CD14-positive monocyte (primary cell): ENCODE data around the gene SMYD4. TPM values are rescaled to one million over a fixed set of nuclear protein-coding genes. Genes with fewer than 3 reads are reported as not detected.
A peak's percentile ranks its signal among the peaks of the same experiment; 100 is the strongest.

Experiments
- DNase-seq, 3 donors: peaks; one replicate each; pipeline ENCODE4 v3.0.0-alpha.2; 2011 to 2022
- H2AFZ ChIP-seq: 2 replicates; pipeline ENCODE4 v1.6.0; 2012; ENCODE audit warnings: mild to moderate bottlenecking, low read depth, low read length, inconsistent platforms; ENCODE audit not compliant: insufficient read depth, poor library complexity, severe bottlenecking
- H3K27ac ChIP-seq, 2 donors: 1 replicate in 1 of 2; 2 replicates in 1 of 2; pipeline ENCODE4 v1.5.1; 2012 to 2013; ENCODE audit warnings: low read length in 2 of 2, control low read depth in 1 of 2, inconsistent platforms in 1 of 2, low read depth in 1 of 2, mild to moderate bottlenecking in 1 of 2
- H3K27me3 ChIP-seq, 2 donors: one replicate each; pipeline versions ENCODE4 v1.6.0 to v1.6.1; 2011 to 2013; ENCODE audit warnings: low read length in 2 of 2; ENCODE audit not compliant: control insufficient read depth in 2 of 2, insufficient read depth in 2 of 2
- H3K36me3 ChIP-seq, 2 donors: replicated peaks in 1 of 2; 1 replicate in 1 of 2; 2 replicates in 1 of 2; pipeline versions ENCODE4 v1.5.1 to v1.6.1; 2012 to 2013; ENCODE audit warnings: low read length in 2 of 2, control low read depth in 1 of 2, inconsistent platforms in 1 of 2, mild to moderate bottlenecking in 1 of 2; ENCODE audit not compliant: insufficient read depth in 2 of 2, control insufficient read depth in 1 of 2
- H3K4me1 ChIP-seq, 2 donors: 1 replicate in 1 of 2; 2 replicates in 1 of 2; pipeline versions ENCODE4 v1.5.1 to v1.6.1; 2012 to 2013; ENCODE audit warnings: low read length in 2 of 2, control low read depth in 1 of 2, inconsistent platforms in 1 of 2, mild to moderate bottlenecking in 1 of 2, moderate library complexity in 1 of 2; ENCODE audit not compliant: insufficient read depth in 2 of 2, control insufficient read depth in 1 of 2
- H3K4me2 ChIP-seq: replicated peaks from 2 replicates; pipeline ENCODE3; 2012; ENCODE audit warnings: low read length, moderate library complexity, mild to moderate bottlenecking; ENCODE audit not compliant: poor library complexity, severe bottlenecking; ENCODE audit errors: extremely low read depth
- H3K4me3 ChIP-seq, 3 experiments: fragments of 200-600 bp in 1 of 3; sonication (generic) in 1 of 3; replicated peaks in 1 of 3; 1 replicate in 2 of 3; 2 replicates in 1 of 3; pipeline ENCODE4 v1.5.1; 2011 to 2013; ENCODE audit warnings: low read length in 3 of 3, mild to moderate bottlenecking in 3 of 3, control low read depth in 2 of 3, low read depth in 2 of 3, inconsistent platforms in 1 of 3, moderate library complexity in 1 of 3
- H3K79me2 ChIP-seq: 2 replicates; pipeline ENCODE4 v1.6.0; 2012; ENCODE audit warnings: mild to moderate bottlenecking, control low read depth, inconsistent platforms, low read length, moderate library complexity; ENCODE audit not compliant: insufficient read depth
- H3K9ac ChIP-seq: 2 replicates; pipeline ENCODE4 v1.6.0; 2017; ENCODE audit warnings: low read length, mild to moderate bottlenecking; ENCODE audit not compliant: insufficient read depth, poor library complexity, severe bottlenecking
- H3K9me3 ChIP-seq, 2 donors: replicated peaks in 1 of 2; 1 replicate in 1 of 2; 2 replicates in 1 of 2; pipeline versions ENCODE4 v1.5.1 to v1.6.1; 2012 to 2013; ENCODE audit warnings: low read length in 2 of 2, control low read depth in 1 of 2; ENCODE audit not compliant: control insufficient read depth in 1 of 2, insufficient read depth in 1 of 2
- H4K20me1 ChIP-seq: 2 replicates; pipeline ENCODE4 v1.6.0; 2012; ENCODE audit warnings: mild to moderate bottlenecking, low read length, control low read depth, moderate library complexity; ENCODE audit not compliant: insufficient read depth
- H3K27ac Mint-ChIP-seq, 7 donors: one replicate each; pipeline ENCODE4 v1.8.0; 2020; ENCODE audit warnings: mild to moderate bottlenecking in 7 of 7, mixed read lengths in 7 of 7, moderate library complexity in 6 of 7, inconsistent platforms in 2 of 7
- H3K27me3 Mint-ChIP-seq, 3 donors: one replicate each; pipeline ENCODE4 v1.8.0; 2021 to 2022; ENCODE audit warnings: low read depth in 3 of 3, mild to moderate bottlenecking in 3 of 3, mixed read lengths in 3 of 3, moderate library complexity in 3 of 3, inconsistent platforms in 1 of 3
- H3K36me3 Mint-ChIP-seq, 2 donors: one replicate each; pipeline ENCODE4 v1.8.0; 2020; ENCODE audit warnings: mixed read lengths in 2 of 2, inconsistent platforms in 1 of 2, mild to moderate bottlenecking in 1 of 2
- H3K4me1 Mint-ChIP-seq: one replicate; pipeline ENCODE4 v1.8.0; 2020; ENCODE audit warnings: mild to moderate bottlenecking, mixed read lengths
- H3K4me3 Mint-ChIP-seq, 2 donors: one replicate each; pipeline ENCODE4 v1.8.0; 2020; ENCODE audit warnings: mild to moderate bottlenecking in 2 of 2, mixed read lengths in 2 of 2, moderate library complexity in 1 of 2
- H3K9me3 Mint-ChIP-seq, 7 donors: one replicate each; pipeline ENCODE4 v1.8.0; 2020 to 2022; ENCODE audit warnings: mixed read lengths in 7 of 7, mild to moderate bottlenecking in 6 of 7, moderate library complexity in 6 of 7, inconsistent platforms in 2 of 7
- CTCF ChIP-seq: fragments of 200-600 bp; IDR thresholded peaks from one replicate; pipeline ENCODE4 v1.8.0; 2022; ENCODE audit warnings: antibody characterized with exemption, mild to moderate bottlenecking
- WGBS: methylation state at CpG from one replicate; pipeline ENCODE4 v1.1.5; 2013; ENCODE audit warnings: missing lambda C conversion rate; ENCODE audit not compliant: insufficient coverage; 5-methylcytosine and 5-hydroxymethylcytosine counted together
- intact Hi-C, 2 donors: fragments of 100-400 bp; cut with micrococcal nuclease; formaldehyde crosslinking; loops; one replicate each; pipeline versions ENCODE4 v1.15.0 to v1.15.1; 2023
- polyA plus RNA-seq, 3 donors: library from polyadenylated mRNA; depleted of rRNA in 1 of 3; unstranded in 2 of 3; stranded (reverse) in 1 of 3; fragments of 300-500 nt in 2 of 3; fragments of >200 nt in 1 of 3; fragmentation: Illumina TruSeq in 2 of 3; gene quantifications; 1 replicate in 2 of 3; 2 replicates in 1 of 3; pipeline ENCODE4 v1.2.3, GENCODE V29; 2012 to 2021

SMYD4 gene
- polyA plus RNA-seq, 3 donors, result 3.2 to 7.6 (median 6.1) TPM

- Histone ChIP-seq H3K79me2 (no peaks in the 10 kb centered on the region), H3K27ac (no peak overlapping the region), H3K4me3 (no peak overlapping the region), H3K4me2 (no peak overlapping the region), H3K27me3 (no peaks in the 10 kb centered on the region), H2AFZ (no peak overlapping the region), H4K20me1 (no peaks in the 10 kb centered on the region), H3K36me3 (no peaks in the 10 kb centered on the region), H3K4me1 (peaks cover 34 to 36% of the 10 kb centered on the region in 2 donors), H3K9me3 (no peaks in the 10 kb centered on the region), H3K9ac (no peak overlapping the region)
- H3K4me1 Mint-ChIP-seq, result peaks cover 34% of the 10 kb centered on the region
- no peak overlapping the region for H3K4me3 Mint-ChIP-seq
- no peak for TF ChIP-seq CTCF
- peaks cover 0 to 4% (median 0%) of the 10 kb centered on the region in 3 donors for H3K27me3 Mint-ChIP-seq
- peaks cover 0 to 1% (median 0%) of the 10 kb centered on the region in 7 donors for H3K9me3 Mint-ChIP-seq
- 63% methylated on average over 18 of the region's 23 CpGs for WGBS
- peak in 1 of 3 donors; percentile 22 for DNase-seq
- peaks cover 0 to 2% of the 10 kb centered on the region in 2 donors for H3K36me3 Mint-ChIP-seq
- intact Hi-C loops, result no loop called here
- peak overlapping the region in 2 of 7 donors; percentile 46 to 86 for H3K27ac Mint-ChIP-seq
Observed at GRCh38 chr17:1753767-1754429, 75.8 kb downstream of the SMYD4 start.

GRCh38 chr17:1752425-1753262 lies 77.1 kb downstream of the SMYD4 start:
- H3K9ac ChIP-seq, result peak overlapping the region; percentile 16
- Mint-ChIP-seq H3K36me3 (no peaks in the 10 kb centered on the region), H3K27me3 (peaks cover 0 to 4% (median 0%) of the 10 kb centered on the region in 3 donors), H3K4me1 (peaks cover 29% of the 10 kb centered on the region), H3K9me3 (peaks cover 0 to 5% (median 0%) of the 10 kb centered on the region in 7 donors), H3K27ac (peak overlapping the region; percentile 77 to 89 (median 86)), H3K4me3 (peak overlapping the region; percentile 71 to 84)
- intact Hi-C loops, result no loop called here
- H4K20me1 ChIP-seq, result no peaks in the 10 kb centered on the region
- peaks cover 29% of the 10 kb centered on the region in 2 donors for H3K4me1 ChIP-seq
- no peaks in the 10 kb centered on the region for H3K27me3 ChIP-seq
- H3K27ac ChIP-seq, result peak overlapping the region; percentile 44 to 79
- no peaks in the 10 kb centered on the region for H3K9me3 ChIP-seq
- peak overlapping the region in 2 of 3 experiments; percentile 36 to 73 for H3K4me3 ChIP-seq
- no peaks in the 10 kb centered on the region for H3K79me2 ChIP-seq
- DNase-seq, result peak; percentile 57 to 74 (median 73)
- H3K36me3 ChIP-seq, result no peaks in the 10 kb centered on the region
- peak overlapping the region; percentile 78 for H3K4me2 ChIP-seq
- TF ChIP-seq CTCF, result no peak
- 3% methylated on average over 8 of the region's 18 CpGs for WGBS
- H2AFZ ChIP-seq, result peak overlapping the region; percentile 87
